Transverse colon (tissue), 4 donors: ENCODE measurements around the gene OR2T1. TPM values are rescaled to one million over a fixed set of nuclear protein-coding genes. Genes with fewer than 3 reads are reported as not detected.
"Not testable (repeated sequence)": the region's sequence is repeated elsewhere in the genome, so short reads cannot be mapped to it uniquely, and the experiment has no call there.

Experiments
- DNase-seq: peaks from one replicate; pipeline ENCODE4 v3.0.0-alpha.2; 2019
- H3K27ac ChIP-seq, 4 donors: fragments of 200-600 bp; sonication (generic); 2 replicates each; pipeline ENCODE4 v1.5.1; 2016 to 2018; ENCODE audit warnings: inconsistent platforms in 4 of 4
- H3K27me3 ChIP-seq: fragments of 200-600 bp; sonication (generic); 2 replicates; pipeline ENCODE4 v1.5.1; 2017; ENCODE audit warnings: inconsistent platforms
- H3K36me3 ChIP-seq, 4 donors: fragments of 200-600 bp; sonication (generic); 2 replicates each; pipeline ENCODE4 v1.5.1; 2017 to 2019; ENCODE audit warnings: inconsistent platforms in 4 of 4
- H3K4me1 ChIP-seq, 4 donors: fragments of 200-600 bp; sonication (generic); 2 replicates each; pipeline ENCODE4 v1.5.1; 2017 to 2020; ENCODE audit warnings: inconsistent platforms in 4 of 4
- H3K4me3 ChIP-seq, 4 donors: fragments of 200-600 bp; sonication (generic); 1 replicate in 1 of 4; 2 replicates in 3 of 4; pipeline versions ENCODE4 v1.5.1 to v1.6.1; 2017 to 2019; ENCODE audit warnings: inconsistent platforms in 4 of 4
- H3K9me3 ChIP-seq, 2 donors: fragments of 200-600 bp; sonication (generic); 2 replicates each; pipeline ENCODE4 v1.5.1; 2017 to 2019; ENCODE audit warnings: inconsistent platforms in 2 of 2
- WGBS, 2 donors: methylation state at CpG; one replicate each; pipeline ENCODE4 v1.1.5; 2018; ENCODE audit warnings: low coverage in 1 of 2; 5-methylcytosine and 5-hydroxymethylcytosine counted together
- in situ Hi-C, 4 donors: fragments of 200-750 bp; cut with MboI; loops; one replicate each; pipeline versions ENCODE4 v1.15.0 to v1.15.1; 2017; ENCODE audit warnings: low sequenced_read_pairs in 3 of 4, low pct_ligation_motif_present in 1 of 4, low pct_unique_long_range_greater_than_20kb in 1 of 4
- intact Hi-C: fragments of 100-400 bp; cut with DNase I; formaldehyde crosslinking; loops from one replicate; pipeline ENCODE4 v1.15.1; 2023; ENCODE audit warnings: low total_unique reads
- total RNA-seq, 4 donors: library from RNA; depleted of rRNA; stranded (reverse); fragments of >200 nt; gene quantifications; one replicate each; pipeline ENCODE4 v1.1.0, GENCODE V29; 2016

The OR2T1 gene
- total RNA-seq, 4 donors from 2014 or later, result not detected

DNA sequence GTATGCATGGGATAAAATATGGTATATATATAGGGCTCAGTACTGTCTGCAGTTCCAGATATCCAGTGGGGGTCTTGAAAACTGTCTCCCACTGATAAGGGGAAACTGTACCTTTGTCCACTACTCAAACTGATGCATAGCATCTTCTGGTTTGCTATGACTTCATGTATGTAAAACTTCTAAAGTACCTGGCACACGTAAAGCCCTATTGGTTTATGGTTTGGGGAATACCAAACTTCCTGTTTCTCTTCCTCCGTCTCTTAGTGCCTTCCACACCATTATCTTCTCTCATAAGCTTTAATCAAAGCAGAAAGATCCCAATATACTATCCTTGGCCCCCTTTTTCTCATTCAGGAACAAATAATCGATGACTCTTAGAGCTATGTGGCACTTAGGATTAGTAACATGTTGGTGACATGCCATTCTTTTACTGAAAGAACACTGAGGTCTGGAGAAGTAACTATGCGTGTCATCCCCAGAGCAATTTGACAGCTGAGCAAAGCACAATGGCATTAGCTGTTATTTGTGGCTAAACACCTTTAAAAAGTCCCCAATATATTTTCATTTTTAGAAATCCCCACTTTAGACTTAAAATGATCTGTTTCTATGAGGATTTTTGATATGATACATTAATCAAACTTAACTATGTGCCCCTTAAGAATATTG is 45.7 kb downstream of the OR2T1 start:
- in situ Hi-C loops, H3K36me3 ChIP-seq, intact Hi-C loops, H3K4me1 ChIP-seq, H3K9me3 ChIP-seq, DNase-seq, H3K4me3 ChIP-seq, H3K27me3 ChIP-seq, H3K27ac ChIP-seq: not testable (repeated sequence)
- no CpG with 5 or more reads among the region's 4 CpGs for WGBS, 2 donors

DNA sequence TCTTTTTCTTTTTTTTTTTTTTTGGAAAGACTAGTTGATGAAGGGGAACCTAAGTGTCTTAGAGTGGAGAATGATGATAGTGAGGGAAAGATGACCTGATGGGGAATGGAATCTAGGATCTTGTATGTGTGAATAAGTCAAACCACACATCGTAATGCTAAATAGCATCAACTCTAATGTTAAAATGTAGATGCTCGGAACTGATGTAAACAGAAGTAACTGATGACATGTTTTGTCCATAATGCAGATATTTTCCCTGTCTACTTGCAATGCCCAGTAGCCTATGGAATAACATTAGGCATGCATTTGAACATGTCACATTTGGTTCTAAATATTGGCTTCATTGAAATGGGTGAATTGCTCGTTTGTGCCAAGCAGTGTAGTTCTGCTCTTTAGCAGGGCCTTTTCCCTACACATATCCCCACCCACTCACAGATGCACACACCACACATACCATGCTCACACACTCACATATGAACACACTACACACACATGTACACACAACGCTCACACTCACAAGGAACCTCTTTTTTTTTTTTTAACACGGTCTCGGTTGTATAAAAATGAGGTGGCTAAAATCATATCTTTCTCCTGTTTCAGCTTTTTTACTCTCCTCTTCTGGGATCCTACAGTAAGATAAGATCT is 47.1 kb downstream of the OR2T1 start:
- WGBS, 2 donors, result 69 to 83% methylated on average over 5 of the region's 6 CpGs
- DNase-seq, H3K27me3 ChIP-seq, H3K4me3 ChIP-seq, H3K36me3 ChIP-seq, intact Hi-C loops, H3K9me3 ChIP-seq, in situ Hi-C loops, H3K4me1 ChIP-seq, H3K27ac ChIP-seq: not testable (repeated sequence)

DNA sequence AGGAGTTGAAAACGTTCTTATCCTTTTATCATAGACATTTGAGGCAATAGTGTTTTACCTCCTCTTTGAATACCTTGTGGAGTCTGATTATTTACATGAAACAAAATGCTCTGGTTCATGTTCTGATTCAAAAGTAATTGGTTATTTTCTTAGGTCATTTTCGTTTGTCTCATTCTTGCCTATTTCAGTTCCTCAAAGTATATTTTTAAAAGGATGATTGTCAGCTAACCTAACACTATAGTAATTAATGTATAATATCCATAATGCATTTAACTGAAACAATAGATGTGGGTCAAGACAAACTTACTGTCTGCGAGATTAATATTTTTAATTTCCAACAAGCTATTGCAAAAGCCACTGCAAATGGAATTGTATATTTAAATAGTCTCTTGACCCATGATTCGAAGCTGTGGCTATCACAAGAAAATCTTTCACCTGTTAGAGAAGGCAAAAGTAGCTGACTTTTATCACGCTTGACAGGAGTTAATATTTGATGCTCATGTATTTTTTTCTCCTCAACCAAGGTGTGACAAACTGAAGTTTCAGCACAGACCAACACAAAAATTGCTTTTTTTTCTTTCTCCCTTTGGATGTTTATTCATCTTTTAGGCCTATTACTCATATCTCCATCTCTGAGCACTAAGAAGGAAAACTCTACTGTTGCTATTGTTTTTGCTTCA is 47.8 kb downstream of the OR2T1 start:
- intact Hi-C loops, H3K36me3 ChIP-seq, H3K27me3 ChIP-seq, DNase-seq, H3K4me1 ChIP-seq, H3K9me3 ChIP-seq, H3K27ac ChIP-seq, H3K4me3 ChIP-seq, in situ Hi-C loops: not testable (repeated sequence)
- 33 to 52% methylated on average over 1 to 2 of the region's 5 CpGs for WGBS, 2 donors

DNA sequence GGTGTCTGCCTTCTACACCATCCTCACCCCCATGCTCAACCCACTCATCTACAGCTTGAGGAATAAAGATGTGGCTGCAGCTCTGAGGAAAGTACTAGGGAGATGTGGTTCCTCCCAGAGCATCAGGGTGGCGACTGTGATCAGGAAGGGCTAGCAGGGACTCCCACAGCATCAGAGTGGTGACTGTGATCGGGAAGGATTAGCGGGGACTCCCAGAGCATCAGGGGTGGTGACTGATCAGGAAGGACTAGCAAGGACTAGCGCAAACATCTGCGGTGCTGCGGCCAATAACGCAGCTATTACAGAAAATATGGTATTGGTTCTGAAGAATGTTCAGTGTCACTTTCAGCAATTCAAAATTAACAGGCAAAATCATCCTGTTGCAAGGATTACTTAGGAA is 50.8 kb downstream of the OR2T1 start:
- H3K27ac ChIP-seq, H3K9me3 ChIP-seq, H3K36me3 ChIP-seq, H3K27me3 ChIP-seq, H3K4me3 ChIP-seq, H3K4me1 ChIP-seq, in situ Hi-C loops, intact Hi-C loops, DNase-seq: not testable (repeated sequence)
- WGBS, 2 donors, result 89% methylated on average over 7 of the region's 7 CpGs; no CpG with 5 or more reads in 1 of the 2 donors

DNA sequence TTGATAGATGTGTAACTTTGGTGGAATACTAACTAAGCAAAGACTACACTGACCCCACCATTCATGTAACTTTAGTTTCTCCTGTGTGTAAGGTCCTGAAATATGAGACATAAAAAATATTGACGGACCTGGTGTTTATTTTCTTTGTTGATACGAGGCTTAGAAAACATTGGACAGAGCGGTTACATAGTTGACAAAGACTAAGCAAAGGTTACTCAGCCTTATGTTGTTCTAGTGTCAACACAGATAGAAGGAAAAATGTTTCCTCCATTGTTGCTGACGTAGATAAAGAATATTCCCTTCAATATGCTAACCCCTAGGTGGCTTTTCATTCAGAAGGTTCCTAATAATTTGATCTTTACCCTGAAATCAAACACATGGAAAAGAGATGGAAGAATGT is 52.2 kb downstream of the OR2T1 start:
- H3K9me3 ChIP-seq, H3K36me3 ChIP-seq, DNase-seq, intact Hi-C loops, H3K27me3 ChIP-seq, H3K4me1 ChIP-seq, in situ Hi-C loops, H3K4me3 ChIP-seq, H3K27ac ChIP-seq: not testable (repeated sequence)
- WGBS, 2 donors, result 80% methylated on average over 3 of the region's 4 CpGs; no CpG with 5 or more reads in 1 of the 2 donors

DNA sequence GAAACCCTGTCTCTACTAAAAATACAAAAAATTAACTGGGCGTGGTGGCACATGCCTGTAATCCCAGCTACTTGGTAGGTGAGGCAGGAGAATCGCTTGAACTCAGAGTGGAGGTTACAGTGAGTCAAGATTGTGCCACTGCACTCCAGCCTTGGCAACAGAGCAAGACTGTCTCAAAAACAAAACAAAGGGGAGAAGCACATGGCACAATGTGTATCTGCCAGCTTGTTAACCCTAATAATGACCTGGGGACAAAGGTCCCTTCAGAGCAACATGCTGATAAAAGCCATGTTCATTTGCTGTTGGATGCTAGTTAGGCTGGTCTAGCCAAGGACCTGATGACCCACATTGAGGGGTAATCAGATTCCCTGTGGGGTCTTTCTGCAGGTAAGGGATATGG is 53.8 kb downstream of the OR2T1 start:
- H3K4me3 ChIP-seq, intact Hi-C loops, H3K27me3 ChIP-seq, H3K27ac ChIP-seq, DNase-seq, in situ Hi-C loops, H3K36me3 ChIP-seq, H3K9me3 ChIP-seq, H3K4me1 ChIP-seq: not testable (repeated sequence)
- no CpG with 5 or more reads among the region's 2 CpGs for WGBS, 2 donors

Other genes starting within 250 kb of the OR2T1 start
- not detected for gene OR2M2, start 228.2 kb upstream of the OR2T1 start, total RNA-seq
- gene OR2M3, start 205.8 kb upstream of the OR2T1 start, total RNA-seq, result not detected
- not detected for gene OR2M4, start 171.6 kb upstream of the OR2T1 start, total RNA-seq
- gene OR2T33, start 125.1 kb upstream of the OR2T1 start, total RNA-seq, result not detected
- not detected for gene OR2T12, start 99.6 kb upstream of the OR2T1 start, total RNA-seq
- not detected for gene OR2M7, start 78.5 kb upstream of the OR2T1 start, total RNA-seq
- gene OR14C36, start 54.3 kb upstream of the OR2T1 start, total RNA-seq, result not detected
- gene OR2T4, start 41.4 kb upstream of the OR2T1 start, total RNA-seq, result not detected
- gene OR2T6, start 27.3 kb upstream of the OR2T1 start, total RNA-seq, result not detected
- gene OR2T2, start 42.6 kb downstream of the OR2T1 start, total RNA-seq, result not detected
- not detected for gene OR2T3, start 70.3 kb downstream of the OR2T1 start, total RNA-seq
- gene OR2T5, start 85.5 kb downstream of the OR2T1 start, total RNA-seq, result not detected
- not detected for gene OR2G6, start 105.0 kb downstream of the OR2T1 start, total RNA-seq
- not detected for gene OR2T29, start 159.7 kb downstream of the OR2T1 start, total RNA-seq
- gene OR2T34, start 171.7 kb downstream of the OR2T1 start, total RNA-seq, result not detected
- not detected for gene OR2T10, start 194.7 kb downstream of the OR2T1 start, total RNA-seq
- not detected for gene OR2T11, start 232.0 kb downstream of the OR2T1 start, total RNA-seq
- not detected for gene OR2T35, start 242.2 kb downstream of the OR2T1 start, total RNA-seq